Measurements from ENCODE around the gene ATP6V1F.

GRCh38 chr7:128888756-128889095 is 26.1 kb downstream of the ATP6V1F start:
- TF ChIP-seq EZH2 (IDR thresholded peaks at IDR 0.05; ENCODE audit: borderline replicate concordance, low read length), result no peak
- TF ChIP-seq CTCF (IDR thresholded peaks at IDR 0.05; ENCODE audit: low read length), result no peak

Data from OCI-LY1 (cell line).